Astrocyte of the spinal cord (primary cell): ENCODE results near the gene KDM4C.

Experiments
- DNase-seq: peaks from one replicate; pipeline ENCODE4 v3.0.0; 2011; ENCODE audit warnings: low read depth, low spot score
- H3K4me3 ChIP-seq: 2 replicates; pipeline ENCODE4 v1.5.1; 2011; ENCODE audit warnings: low read depth, mild to moderate bottlenecking, low read length, moderate library complexity
- CTCF ChIP-seq: IDR thresholded peaks from 2 replicates; pipeline ENCODE4 v1.5.1; 2012; ENCODE audit warnings: low read depth, mild to moderate bottlenecking, low read length, inconsistent platforms
- in situ Hi-C: cut with HindIII; loops from 2 replicates; pipeline ENCODE4 v1.10.0; 2017; ENCODE audit warnings: low sequenced_read_pairs

KDM4C gene

GRCh38 chr9:7108936-7109335 lies 351.2 kb downstream of the KDM4C start:
- TF ChIP-seq CTCF: no peak
- no peak for DNase-seq
- no peak overlapping the region for H3K4me3 ChIP-seq
- in situ Hi-C loops: no loop called here

GRCh38 chr9:7111413-7111812 lies 353.6 kb downstream of the KDM4C start:
- TF ChIP-seq CTCF: no peak
- in situ Hi-C loops: no loop called here
- DNase-seq: no peak
- H3K4me3 ChIP-seq: no peak overlapping the region

GRCh38 chr9:7115606-7116005 lies 357.8 kb downstream of the KDM4C start:
- no peak overlapping the region for H3K4me3 ChIP-seq
- no peak for DNase-seq
- in situ Hi-C loops: no loop called here
- TF ChIP-seq CTCF: no peak

GRCh38 chr9:7117676-7118561 lies 360.1 kb downstream of the KDM4C start:
- no peak for TF ChIP-seq CTCF
- no peak overlapping the region for H3K4me3 ChIP-seq
- in situ Hi-C loops: no loop called here
- peak; percentile 35 for DNase-seq

- no peak overlapping the region for H3K4me3 ChIP-seq
- DNase-seq: no peak
- no peak for TF ChIP-seq CTCF
- in situ Hi-C loops: no loop called here
Observed at GRCh38 chr9:7118633-7119032, 360.9 kb downstream of the KDM4C start.

GRCh38 chr9:7119612-7120011 lies 361.8 kb downstream of the KDM4C start:
- in situ Hi-C loops: no loop called here
- TF ChIP-seq CTCF: no peak
- no peak for DNase-seq
- H3K4me3 ChIP-seq: no peak overlapping the region
